NCI-H748 (cell line): Measurements from ENCODE around the gene PRKCE.
"Not testable (repeated sequence)": the region's sequence is repeated elsewhere in the genome, so short reads cannot be mapped to it uniquely, and the experiment has no call there.

Source experiments
- DNase-seq: peaks from one replicate; lab custom pipeline; 2025; ENCODE audit not compliant: unreplicated experiment; lab: John Stamatoyannopoulos, UW

PRKCE gene

DNA sequence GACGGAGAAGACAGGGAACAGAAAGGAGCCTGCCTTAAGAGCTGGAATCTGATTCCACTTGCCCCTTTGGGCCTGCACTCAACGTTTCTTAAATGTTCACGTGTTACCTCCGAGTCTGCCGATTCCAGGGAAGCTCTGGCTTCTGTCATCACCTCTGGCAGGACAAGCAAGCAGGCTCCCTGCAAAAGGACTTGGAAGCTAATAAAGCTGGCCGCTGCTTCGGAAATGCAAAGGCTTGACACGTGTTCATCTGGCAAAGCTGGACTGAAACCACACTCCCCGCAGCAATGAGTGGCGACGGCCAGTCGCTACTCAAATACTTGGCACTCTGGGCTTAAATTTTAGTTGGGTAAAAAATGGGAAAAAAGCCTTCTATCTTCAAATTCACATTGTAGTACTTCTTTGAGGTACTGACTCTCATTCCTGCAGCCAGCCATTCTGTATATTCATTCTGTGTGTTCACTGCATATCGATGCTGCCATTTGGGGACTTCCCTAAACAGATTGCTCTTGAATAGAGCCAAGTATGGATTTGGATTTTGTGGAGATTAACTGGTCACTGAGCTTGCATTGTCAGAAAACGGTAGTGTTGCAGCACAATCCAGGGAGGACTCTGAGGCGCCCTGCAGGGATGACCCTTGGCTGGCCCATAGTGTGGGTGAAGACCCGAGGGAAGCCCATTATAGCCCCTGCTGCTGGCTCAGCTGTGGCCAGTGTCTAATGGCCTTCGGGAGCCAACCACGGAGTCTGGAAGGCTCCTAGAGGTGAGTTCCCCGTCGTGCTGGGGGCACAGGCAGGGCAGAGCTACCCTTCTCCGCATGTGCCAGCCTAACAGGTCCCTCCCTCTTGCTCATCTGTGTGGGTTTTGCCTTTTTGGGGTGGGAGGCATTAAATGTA, 231.5 kb downstream of the PRKCE start:
- no peak for DNase-seq

DNA sequence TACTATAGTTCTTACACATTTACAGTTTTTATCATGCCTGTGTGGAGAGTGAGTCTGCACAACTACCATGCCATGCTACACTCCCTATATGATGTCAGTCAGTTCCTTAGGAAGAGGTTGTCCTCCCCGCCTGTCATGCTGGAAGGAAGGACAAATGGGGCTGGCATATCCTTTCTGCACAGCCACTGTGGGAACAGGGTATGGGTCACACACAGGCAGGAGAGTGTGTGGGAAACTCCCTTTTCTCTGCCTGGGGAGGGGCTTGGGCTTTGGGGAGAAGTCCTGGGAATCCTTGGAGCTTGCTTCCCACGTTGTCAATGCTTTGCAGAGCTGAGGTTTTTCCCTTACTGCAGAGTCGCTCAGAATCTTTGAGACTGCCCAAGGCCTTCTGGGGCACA, 232.1 kb downstream of the PRKCE start:
- DNase-seq, result no peak

DNA sequence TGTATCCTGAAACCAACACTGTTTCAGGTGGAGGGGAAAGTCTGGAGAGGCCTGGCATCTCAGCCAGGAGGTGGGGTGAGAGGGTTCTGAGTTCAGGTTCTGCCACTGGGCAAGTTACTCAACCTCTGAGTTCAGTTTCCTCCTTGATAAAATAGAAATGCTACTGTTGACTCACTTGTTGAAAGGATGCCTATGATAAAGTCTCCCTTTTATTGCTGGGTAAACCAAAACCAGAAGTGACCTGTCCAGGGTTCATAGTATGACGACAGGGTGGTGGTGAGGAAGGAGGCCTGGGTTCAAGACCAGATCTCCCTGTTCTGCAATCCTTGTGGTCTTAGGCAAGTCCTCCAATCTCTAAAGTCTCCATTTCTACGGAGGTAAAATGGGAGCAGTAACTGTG, 232.7 kb downstream of the PRKCE start:
- no peak for DNase-seq

DNA sequence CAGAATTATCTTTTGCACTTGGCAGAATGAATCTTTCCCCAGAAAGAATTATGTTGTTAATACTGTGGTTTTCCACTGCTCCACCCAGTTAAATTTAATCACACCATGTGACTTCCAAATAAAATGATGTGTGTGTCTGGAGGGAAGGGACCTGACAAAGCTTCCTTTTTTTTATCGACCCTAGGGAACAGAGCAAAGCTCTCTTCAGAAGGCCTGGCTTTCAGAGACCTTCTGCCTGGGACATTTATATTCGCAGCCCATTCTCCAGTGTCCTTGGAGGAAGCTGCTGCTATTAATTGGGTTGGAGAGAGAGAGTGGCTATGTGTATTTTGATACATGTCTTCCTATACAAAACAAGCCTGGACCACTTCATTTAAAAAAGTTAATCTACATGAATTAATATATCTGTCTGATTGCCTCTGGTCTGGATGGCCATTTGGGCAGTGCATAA, 233.7 kb downstream of the PRKCE start:
- no peak for DNase-seq

DNA sequence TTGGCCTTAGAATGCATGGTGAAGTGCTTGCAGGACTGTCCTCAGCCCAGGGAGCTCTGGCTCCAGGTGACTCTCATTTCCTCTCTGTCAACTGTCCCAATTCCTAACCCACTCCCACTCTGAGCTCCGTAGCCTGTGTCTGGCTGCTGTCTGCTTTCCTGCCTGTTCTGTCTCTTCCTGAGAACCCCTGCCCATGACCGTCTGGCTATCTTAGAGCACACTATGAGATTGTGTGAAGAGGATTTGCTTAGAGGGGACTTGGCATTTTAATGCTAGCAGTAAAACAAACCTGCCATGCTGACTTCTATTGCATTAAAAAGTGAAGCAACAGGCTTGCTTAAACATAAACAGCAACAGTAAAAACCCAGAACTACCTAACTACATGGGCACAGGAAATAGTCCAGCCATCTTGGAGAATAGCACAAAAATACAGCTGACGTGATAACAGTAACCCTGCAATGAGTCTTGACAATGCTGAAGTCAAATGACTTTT, 234.7 kb downstream of the PRKCE start:
- no peak for DNase-seq

DNA sequence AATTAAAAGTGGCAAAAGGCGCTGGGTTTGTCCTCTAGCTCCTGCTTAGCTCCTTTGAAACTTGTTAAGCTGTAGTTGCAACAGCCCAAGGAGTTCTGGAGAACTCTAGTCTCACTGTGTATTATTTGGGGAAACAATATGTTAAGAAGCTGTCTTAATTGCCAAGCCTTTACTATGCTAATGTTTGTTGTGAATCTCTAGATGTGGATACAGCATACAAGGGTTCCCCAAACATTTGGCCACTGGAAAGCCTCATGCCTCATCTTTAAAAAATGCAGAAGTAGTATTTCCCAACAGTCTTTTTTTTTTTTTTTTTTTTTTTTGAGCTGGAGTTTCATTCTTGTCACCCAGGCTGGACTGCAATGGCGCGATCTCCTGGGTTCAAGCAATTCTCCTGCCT, 236.7 kb downstream of the PRKCE start:
- DNase-seq, result no peak

DNA sequence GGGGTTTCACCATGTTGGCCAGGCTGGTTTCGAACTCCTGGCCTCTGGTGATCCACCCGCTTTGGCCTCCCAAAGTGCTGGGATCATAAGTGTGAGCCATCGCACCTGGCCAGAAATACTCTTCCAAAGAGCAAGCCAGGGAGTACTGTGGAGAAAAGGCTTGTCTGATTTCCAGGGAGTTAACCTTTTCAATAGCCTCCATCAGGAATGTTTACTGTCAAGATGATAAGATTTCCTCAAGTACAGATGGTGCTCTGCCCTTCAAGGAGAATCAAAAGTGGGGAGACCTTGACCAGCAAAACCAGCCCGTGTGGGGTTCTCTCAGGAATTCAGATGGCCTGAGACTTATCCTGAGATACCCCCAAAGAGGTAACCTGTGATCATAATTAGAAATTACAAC, 237.2 kb downstream of the PRKCE start:
- no peak for DNase-seq

DNA sequence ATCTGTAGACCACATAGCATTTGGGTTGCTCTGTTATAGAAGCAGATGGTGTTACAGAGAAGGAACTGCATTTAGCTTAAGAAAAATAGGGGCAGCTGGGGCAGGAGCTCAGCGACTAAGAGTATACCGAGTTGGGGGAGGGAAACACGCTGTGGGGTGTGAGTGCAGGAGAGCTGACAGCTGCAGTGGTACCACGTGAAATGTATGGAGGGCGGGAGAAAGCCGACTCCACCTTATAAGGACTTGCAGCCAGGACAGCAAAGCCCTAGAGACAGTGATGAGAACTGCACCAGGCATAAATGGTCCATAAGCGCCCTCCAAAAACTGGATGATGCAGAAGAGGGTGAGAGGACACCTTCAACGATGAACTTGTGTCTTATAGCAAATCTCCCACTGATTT, 237.6 kb downstream of the PRKCE start:
- peak; percentile 55 for DNase-seq

DNA sequence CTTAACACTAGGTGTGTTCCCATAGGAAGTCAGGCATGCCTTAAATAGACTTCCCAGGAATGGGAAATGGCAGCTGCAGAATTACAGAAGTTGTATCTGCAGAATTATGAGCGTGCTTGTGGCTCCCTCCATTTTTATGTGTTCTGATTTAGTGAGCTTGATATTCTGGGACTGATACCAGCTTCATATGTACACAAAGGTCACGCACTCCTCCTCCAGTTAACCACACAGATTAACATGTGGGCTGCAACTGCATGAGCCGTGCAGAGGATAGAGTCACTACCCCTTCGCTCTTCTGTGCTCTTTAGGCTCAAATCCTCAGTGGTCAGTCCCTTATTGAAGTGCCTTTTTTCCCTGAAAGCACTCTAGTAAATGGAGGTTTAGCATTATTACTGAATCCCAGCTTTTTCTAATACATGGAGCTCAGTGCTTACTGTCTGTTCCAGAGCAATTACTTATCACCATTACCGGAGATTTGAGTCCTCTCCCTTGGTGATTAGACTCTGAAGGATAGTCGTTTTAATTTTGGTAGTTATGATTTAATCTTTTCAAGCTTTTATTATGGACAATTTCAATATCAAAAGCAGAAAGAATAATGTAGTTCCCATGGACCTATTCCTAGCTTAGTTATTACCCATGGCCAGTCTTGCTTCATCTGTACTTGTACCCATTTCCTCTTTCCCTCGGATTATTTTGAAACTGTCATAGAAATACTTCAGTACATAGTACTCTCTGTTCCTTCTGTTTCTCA, 238.3 kb downstream of the PRKCE start:
- no peak for DNase-seq

DNA sequence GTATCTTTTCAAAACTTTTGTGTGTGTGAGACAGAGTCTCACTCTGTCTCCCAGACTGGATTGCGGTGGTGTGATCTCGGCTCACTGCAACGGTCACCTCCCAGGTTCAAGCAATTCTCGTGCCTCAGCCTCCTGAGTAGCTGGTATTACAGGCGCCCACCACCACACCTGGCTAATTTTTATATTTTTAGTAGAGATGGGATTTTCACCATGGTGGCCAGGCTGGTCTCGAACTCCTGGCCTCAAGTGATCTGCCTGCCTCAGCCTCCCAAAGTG, 238.8 kb downstream of the PRKCE start:
- not testable (repeated sequence) for DNase-seq

DNA sequence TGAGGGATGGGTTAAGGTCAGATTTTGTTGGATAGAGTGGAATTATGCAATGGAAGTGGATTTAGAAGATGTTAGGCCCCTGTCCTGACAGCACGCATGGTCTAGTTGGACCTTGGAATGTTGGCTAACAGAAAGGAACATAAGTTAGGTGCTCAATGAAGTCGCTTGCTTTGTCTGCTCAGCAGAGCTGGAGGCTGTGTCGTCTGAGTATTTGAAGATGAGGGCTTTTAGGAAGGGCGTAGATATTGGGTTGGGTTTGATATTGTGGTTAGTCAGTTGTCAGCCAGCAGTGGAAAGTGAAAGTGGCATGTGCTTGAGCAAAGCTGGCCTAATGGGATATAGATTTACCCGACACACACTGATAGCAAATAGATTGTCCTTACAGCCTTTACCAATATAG, 239.3 kb downstream of the PRKCE start:
- DNase-seq, result no peak

DNA sequence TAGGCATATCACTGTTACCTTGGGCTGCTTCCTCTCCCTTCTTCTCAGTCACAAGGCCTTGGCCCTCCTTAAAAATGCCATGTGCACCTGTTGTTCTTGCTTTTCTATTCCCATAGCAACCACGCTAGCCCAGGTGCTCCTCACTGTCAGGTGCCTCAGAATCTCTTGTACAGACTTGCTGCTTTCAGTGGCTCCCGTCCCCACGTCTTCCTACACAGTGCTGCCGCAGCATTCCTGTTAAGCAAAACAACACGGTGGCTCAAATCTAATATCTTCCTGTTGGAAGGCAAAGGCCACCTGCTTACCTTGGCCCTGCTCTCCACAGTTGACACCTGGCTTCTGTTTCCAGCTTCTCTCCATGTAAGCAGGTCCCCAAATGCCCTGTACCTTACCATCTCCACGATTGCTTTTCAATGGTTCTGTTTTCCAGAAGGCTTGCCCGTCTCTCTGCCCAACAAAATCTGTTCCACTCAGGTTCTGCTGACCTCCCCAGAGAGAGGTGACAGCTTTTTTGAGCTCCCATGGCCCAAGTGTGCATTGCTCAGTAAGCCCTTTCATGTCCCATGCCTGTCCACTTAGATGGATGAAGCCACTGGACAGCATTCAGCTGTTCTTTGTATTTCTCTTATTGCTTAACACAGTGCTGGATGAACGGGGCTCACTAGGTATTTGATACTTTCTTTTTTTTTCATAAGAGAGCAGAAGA, 240.4 kb downstream of the PRKCE start:
- peak; percentile 65 for DNase-seq

DNA sequence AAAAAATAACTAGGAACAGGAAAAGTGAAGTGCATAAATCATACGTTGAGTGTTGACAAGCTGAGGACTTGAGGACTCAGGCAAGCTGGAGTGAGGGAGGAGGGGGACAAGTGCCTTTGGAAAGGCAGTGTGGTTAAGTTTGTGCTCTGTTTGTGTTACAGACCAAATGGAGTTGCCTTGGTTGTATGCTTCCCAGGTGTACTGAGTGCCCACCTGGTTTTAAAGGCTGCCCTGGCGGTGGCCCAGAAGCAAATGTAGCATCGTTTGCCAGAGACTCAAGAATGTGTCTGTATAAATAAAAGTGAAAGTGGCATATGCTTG, 240.9 kb downstream of the PRKCE start:
- DNase-seq, result peak; percentile 60

DNA sequence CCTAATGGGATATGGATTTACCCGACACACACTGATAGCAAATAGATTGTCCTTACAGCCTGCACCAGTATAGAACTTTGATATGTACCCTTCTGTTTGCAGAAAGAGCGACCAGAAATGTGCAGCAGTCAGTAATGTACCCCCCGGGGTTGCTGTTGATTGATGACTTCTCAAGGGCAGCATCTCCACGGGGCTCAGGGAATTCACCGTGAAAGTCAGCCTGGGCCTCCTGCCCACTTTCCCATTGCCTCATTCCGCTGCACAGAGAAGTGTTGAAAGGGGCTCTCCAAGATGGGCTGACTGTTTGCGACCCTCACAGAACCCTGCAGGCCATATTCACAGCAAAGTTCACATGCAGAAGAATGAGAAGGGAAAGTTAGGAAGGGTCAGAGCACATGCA, 241.3 kb downstream of the PRKCE start:
- peak; percentile 60 for DNase-seq

DNA sequence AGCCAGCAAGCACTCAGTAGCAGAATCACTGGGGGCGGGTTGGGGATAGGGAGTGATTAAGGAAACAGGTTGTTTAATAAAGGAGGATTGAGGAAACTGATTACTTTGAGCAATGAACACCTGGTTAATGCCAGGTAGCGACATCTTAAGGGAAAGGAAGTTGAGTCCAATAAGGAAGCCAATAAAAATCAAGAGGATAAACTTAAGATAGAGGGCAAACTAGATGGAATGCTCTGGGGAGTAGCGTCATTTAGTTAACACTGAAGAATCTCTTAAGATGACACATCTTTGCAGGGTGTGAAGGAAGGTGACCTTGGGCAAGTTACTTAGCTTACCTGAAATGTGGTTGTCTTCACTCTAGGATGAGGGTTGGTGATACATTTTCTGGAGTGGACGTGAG, 242.7 kb downstream of the PRKCE start:
- no peak for DNase-seq

DNA sequence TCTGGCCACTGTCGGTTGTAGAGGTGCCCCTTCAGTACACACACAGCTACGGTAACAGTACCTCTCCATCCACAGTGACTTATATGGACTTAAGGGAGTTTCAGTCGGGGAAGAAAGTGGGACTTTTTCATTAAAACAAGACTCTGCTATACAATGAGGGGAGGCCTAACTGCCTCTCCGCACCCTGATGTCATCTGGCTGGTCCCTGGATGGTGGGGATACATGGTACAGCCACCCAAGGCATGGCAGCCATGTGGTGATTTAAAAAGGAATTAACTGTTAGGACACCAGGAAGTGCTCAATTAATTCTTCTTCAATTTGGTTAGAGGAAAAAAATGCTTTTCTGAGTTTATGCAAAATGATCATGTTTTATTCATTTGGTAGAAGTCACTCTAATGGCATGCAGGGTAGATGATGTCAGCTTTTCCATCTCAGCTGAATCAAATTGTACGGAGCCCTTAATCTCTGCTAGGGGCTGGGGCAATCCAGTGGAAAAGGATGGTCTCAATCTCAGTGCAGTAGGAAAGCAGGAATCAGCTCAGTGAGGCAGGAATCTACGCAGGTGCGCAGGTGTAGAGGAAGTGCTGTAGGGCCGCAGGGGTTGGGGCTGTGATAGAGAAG, 243.9 kb downstream of the PRKCE start:
- no peak for DNase-seq

DNA sequence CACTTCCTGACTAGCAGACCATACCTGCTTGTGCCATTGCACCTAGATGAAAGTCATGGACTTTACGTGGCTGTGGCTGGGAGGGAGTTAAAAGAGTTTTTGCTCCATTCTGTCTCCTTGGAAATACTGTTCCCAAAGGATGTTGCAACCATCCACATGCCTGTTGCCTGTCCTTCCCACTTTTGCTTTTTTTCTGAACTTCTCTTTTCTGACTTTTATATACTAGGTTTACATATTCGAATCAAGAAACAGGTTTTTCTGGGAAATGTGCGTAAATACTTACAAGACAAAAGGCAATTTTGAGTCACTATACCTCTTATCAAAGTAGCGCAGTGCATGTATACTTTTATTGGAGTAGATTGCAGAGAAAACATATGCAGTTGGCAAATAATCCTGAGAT, 244.8 kb downstream of the PRKCE start:
- no peak for DNase-seq

DNA sequence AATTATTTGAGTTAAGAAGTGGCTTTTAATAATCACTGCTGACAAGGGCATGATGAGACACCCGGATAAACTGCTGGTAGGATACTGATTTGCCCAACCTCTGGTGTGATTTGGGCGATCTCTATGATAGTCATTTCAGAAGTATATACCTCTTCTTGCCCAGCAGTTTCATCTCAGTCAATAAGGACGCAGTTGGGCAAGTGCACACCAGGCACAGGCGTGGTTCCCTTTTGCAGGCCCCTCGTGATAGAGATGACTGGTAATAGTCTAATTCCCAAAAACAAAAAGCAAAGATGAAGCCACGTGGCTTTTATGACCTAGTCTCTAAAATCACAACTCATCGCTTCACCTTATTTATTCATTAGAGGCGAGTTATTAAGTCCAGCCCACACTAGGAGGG, 246.4 kb downstream of the PRKCE start:
- DNase-seq, result no peak

DNA sequence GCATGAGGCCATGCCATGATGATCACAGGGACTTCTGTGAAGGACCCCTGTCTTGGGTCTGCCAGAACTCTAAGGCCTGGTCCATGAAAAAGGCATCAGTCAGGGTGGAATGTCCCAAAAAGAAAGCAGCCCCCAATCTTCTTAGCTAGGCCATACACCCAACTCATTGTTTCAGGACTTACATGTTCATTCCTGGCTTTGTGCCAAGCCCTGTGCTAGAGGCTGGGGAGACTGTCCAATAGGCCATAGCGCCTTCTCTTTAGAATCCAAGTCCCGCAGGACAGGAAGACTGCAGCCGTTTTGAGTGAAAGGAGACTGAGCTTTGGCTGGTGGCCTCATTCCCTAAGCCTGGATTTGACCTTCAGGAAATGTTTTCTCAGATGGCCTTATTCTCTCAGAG, 247.3 kb downstream of the PRKCE start:
- DNase-seq, result peak; percentile 17

DNA sequence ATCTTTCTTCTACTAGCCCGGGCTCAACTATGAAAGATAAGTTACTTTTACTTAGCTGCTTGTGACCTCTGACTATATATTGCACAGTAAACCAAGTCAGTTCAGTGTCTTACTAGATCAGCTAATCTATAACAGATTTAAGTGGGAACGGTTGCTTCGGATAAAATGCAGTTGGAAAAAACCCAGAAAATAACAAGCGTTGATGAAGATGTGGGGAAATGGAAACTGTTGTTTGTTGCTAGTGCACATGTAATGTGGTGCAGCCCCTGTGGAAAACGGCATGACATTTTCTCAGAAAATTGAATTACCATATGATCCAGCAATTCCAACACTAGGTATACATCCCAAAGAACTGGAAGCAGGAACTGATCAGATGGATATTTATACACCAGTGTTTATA, 248.5 kb downstream of the PRKCE start:
- no peak for DNase-seq

DNA sequence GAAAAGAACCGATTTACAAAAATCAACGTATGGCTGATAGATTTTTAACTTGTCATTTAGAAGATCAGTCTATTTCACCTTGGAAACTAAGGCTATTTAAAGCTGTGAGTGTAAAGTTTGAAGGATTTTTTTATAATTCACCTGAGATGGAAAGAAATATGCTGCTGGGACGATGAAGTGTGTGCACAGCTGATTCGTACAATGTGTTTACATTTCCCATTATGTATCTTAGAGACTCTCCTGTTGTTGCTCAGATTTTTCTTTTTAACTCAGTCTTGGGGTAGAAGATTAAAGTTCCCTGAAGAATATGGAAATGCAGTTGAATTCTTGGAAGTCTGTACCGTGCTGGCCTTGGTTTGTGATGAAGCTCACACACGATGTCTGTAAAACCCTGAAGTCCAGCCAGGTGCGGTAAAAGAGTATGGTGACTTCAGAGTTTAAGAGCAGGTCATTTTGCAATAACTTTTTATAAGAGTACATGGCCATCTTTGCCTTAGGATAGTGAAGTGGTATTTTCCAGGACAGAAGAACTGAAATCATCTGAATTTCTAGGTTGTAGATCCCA, 250.1 kb downstream of the PRKCE start:
- DNase-seq, result no peak
